ENCODE data around the gene RGS7.

The RGS7 gene

GRCh38 chr1:241276391-241276790 lies 80.6 kb downstream of the RGS7 start:
- no peak overlapping the region for H3K4me3 ChIP-seq (replicated peaks; ENCODE audit: low read depth, low read length)
- DNase-seq (ENCODE audit: low read depth), result no peak
- no peak for TF ChIP-seq CTCF (IDR thresholded peaks at IDR 0.05; ENCODE audit: low read length, missing control alignments)

GRCh38 chr1:241275981-241276380 lies 81.0 kb downstream of the RGS7 start:
- H3K4me3 ChIP-seq (replicated peaks; ENCODE audit: low read depth, low read length), result no peak overlapping the region
- TF ChIP-seq CTCF (IDR thresholded peaks at IDR 0.05; ENCODE audit: low read length, missing control alignments), result no peak
- DNase-seq (ENCODE audit: low read depth), result no peak

- no peak overlapping the region for H3K4me3 ChIP-seq (replicated peaks; ENCODE audit: low read depth, low read length)
- DNase-seq (ENCODE audit: low read depth), result no peak
- TF ChIP-seq CTCF (IDR thresholded peaks at IDR 0.05; ENCODE audit: low read length, missing control alignments), result no peak
These were observed 81.8 kb downstream of the RGS7 start for GRCh38 chr1:241275226-241275625.

GRCh38 chr1:241274693-241275092 lies 82.3 kb downstream of the RGS7 start:
- TF ChIP-seq CTCF (IDR thresholded peaks at IDR 0.05; ENCODE audit: low read length, missing control alignments), result no peak
- H3K4me3 ChIP-seq (replicated peaks; ENCODE audit: low read depth, low read length), result no peak overlapping the region
- DNase-seq (ENCODE audit: low read depth), result no peak

GRCh38 chr1:241272828-241273227 lies 84.2 kb downstream of the RGS7 start:
- no peak overlapping the region for H3K4me3 ChIP-seq (replicated peaks; ENCODE audit: low read depth, low read length)
- DNase-seq (ENCODE audit: low read depth), result no peak
- no peak for TF ChIP-seq CTCF (IDR thresholded peaks at IDR 0.05; ENCODE audit: low read length, missing control alignments)

GRCh38 chr1:241271427-241271826 lies 85.6 kb downstream of the RGS7 start:
- no peak for TF ChIP-seq CTCF (IDR thresholded peaks at IDR 0.05; ENCODE audit: low read length, missing control alignments)
- no peak for DNase-seq (ENCODE audit: low read depth)
- H3K4me3 ChIP-seq (replicated peaks; ENCODE audit: low read depth, low read length), result no peak overlapping the region

- H3K4me3 ChIP-seq (replicated peaks; ENCODE audit: low read depth, low read length), result no peak overlapping the region
- no peak for TF ChIP-seq CTCF (IDR thresholded peaks at IDR 0.05; ENCODE audit: low read length, missing control alignments)
- no peak for DNase-seq (ENCODE audit: low read depth)
These were observed 87.0 kb downstream of the RGS7 start for GRCh38 chr1:241270016-241270415.

Measured in fibroblast of pulmonary artery (primary cell).